HS-27A (cell line): ENCODE data around the gene CHST11.

Experiments
- DNase-seq: peaks from one replicate; pipeline ENCODE4 v3.0.0-alpha.2; 2012; ENCODE audit warnings: low read depth, missing footprints

The CHST11 gene

GRCh38 chr12:104809251-104809650 is 352.5 kb downstream of the CHST11 start:
- DNase-seq: no peak

GRCh38 chr12:104809706-104810385 is 353.1 kb downstream of the CHST11 start:
- DNase-seq: no peak
